ENCODE measurements around the gene KCTD16. TPM values are rescaled to one million over a fixed set of nuclear protein-coding genes. Genes with fewer than 3 reads are reported as not detected.

KCTD16 gene
- polyA plus RNA-seq, 4 donors, result 2.0 to 2.6 (median 2.3) TPM

- DNase-seq (ENCODE audit: low read depth in 4 of 4, low spot score in 3 of 4), result no peak
These were observed 316.5 kb downstream of the KCTD16 start for GRCh38 chr5:144487207-144487606.

GRCh38 chr5:144487761-144488160, 317.1 kb downstream of the KCTD16 start:
- DNase-seq (ENCODE audit: low read depth in 4 of 4, low spot score in 3 of 4), result no peak

GRCh38 chr5:144503123-144503522, 332.4 kb downstream of the KCTD16 start:
- no peak for DNase-seq (ENCODE audit: low read depth in 4 of 4, low spot score in 3 of 4)

- no peak for DNase-seq (ENCODE audit: low read depth in 4 of 4, low spot score in 3 of 4)
These were observed 334.4 kb downstream of the KCTD16 start for GRCh38 chr5:144504929-144505577.

GRCh38 chr5:144510845-144511579, 340.3 kb downstream of the KCTD16 start:
- DNase-seq (ENCODE audit: low read depth in 4 of 4, low spot score in 3 of 4), result peak; percentile 15 to 49 (median 44)

- DNase-seq (ENCODE audit: low read depth in 4 of 4, low spot score in 3 of 4), result no peak
These were observed 341.0 kb downstream of the KCTD16 start for GRCh38 chr5:144511580-144512072.

- DNase-seq (ENCODE audit: low read depth in 4 of 4, low spot score in 3 of 4), result no peak
These were observed 352.0 kb downstream of the KCTD16 start for GRCh38 chr5:144522698-144523097.

GRCh38 chr5:144525000-144525399, 354.3 kb downstream of the KCTD16 start:
- DNase-seq (ENCODE audit: low read depth in 4 of 4, low spot score in 3 of 4), result no peak

GRCh38 chr5:144531188-144531587, 360.5 kb downstream of the KCTD16 start:
- DNase-seq (ENCODE audit: low read depth in 4 of 4, low spot score in 3 of 4), result no peak

Other genes starting within 250 kb of the KCTD16 start
- 10 to 100 TPM; 62.1 to 75.6 (median 71.3) TPM for gene YIPF5, start 214 bp upstream of the KCTD16 start, polyA plus RNA-seq (ENCODE audit: insufficient read length in 4 of 4)